Stimulated activated naive B cell treated with anti-CD40 and anti-IgM and Interleukin-4, amounts not matched to agents 10 μg/mL and 1 μg/mL and 100 μg/mL, for 72 hours (primary cell): ENCODE measurements around the gene EPB41L4B.

Source experiments
- ATAC-seq, 2 donors: fragments of 150-1000 bp; cut with Tn5 transposase; replicated peaks; 2 replicates each; pipeline ENCODE4 v1.10.0; 2021; ENCODE audit warnings: moderate library complexity in 1 of 2
- DNase-seq: peaks from one replicate; pipeline ENCODE4 v3.0.0; 2021
- H3K27ac Mint-ChIP-seq: one replicate; pipeline ENCODE4 v1.8.0; 2022; ENCODE audit warnings: mild to moderate bottlenecking, mixed read lengths
- H3K27me3 Mint-ChIP-seq, 2 donors: one replicate each; pipeline ENCODE4 v1.8.0; 2022; ENCODE audit warnings: mixed read lengths in 2 of 2
- H3K36me3 Mint-ChIP-seq, 2 donors: one replicate each; pipeline ENCODE4 v1.8.0; 2022; ENCODE audit warnings: mixed read lengths in 2 of 2, mild to moderate bottlenecking in 1 of 2
- H3K4me1 Mint-ChIP-seq, 2 donors: one replicate each; pipeline ENCODE4 v1.8.0; 2022; ENCODE audit warnings: mixed read lengths in 2 of 2, mild to moderate bottlenecking in 1 of 2
- H3K4me3 Mint-ChIP-seq, 2 donors: one replicate each; pipeline ENCODE4 v1.8.0; 2022; ENCODE audit warnings: mild to moderate bottlenecking in 2 of 2, mixed read lengths in 2 of 2, moderate library complexity in 1 of 2
- H3K9me3 Mint-ChIP-seq, 2 donors: one replicate each; pipeline ENCODE4 v1.8.0; 2022; ENCODE audit warnings: mixed read lengths in 2 of 2, mild to moderate bottlenecking in 1 of 2

EPB41L4B gene

DNA sequence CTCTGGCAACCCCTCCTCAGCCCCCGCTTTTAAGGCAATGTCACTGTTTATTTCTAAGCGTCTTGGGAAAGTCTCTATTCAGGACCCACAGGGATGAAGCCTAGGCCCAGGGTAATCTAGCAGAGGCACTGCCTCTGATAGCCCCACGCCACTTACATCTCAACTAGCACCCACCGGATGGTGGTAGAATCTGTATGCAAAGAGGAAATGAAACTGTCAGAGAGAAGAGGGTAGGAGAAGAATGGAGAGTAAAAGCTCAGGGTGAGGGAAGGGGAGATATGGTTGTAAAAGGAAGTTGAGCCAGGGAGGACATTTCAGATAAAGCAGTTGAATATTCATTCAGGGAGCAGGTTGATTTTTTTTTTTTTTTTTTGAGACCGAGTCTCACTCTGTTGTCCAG lies 156.8 kb downstream of the EPB41L4B start:
- H3K4me3 Mint-ChIP-seq: no peak overlapping the region
- H3K9me3 Mint-ChIP-seq: peaks cover 0 to 6% of the 10 kb centered on the region in 2 donors
- ATAC-seq (peak; percentile 78 to 83), DNase-seq (no peak)
- H3K36me3 Mint-ChIP-seq: peaks cover 0 to 2% of the 10 kb centered on the region in 2 donors
- peaks cover 9 to 14% of the 10 kb centered on the region in 2 donors for H3K4me1 Mint-ChIP-seq
- H3K27me3 Mint-ChIP-seq: peaks cover 40 to 67% of the 10 kb centered on the region in 2 donors
- H3K27ac Mint-ChIP-seq: no peak overlapping the region

DNA sequence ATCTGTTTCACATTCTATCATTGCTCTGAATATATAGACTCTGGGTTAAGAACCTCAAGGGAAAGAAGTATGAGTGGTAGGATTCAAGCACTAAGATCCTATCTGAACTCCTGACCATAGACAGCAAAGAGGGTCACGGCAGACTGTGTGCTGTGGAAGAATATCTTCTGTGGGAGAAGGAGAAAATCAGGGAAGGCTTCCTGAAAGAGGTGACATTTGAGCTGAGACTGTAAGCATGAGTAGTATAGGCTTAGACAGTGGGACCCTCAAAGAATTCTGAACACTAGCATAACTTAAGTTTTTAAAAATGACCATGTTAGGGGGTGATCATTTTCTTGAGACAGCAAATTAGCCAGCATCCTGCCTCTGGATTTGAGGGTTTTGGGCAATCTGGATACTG lies 157.7 kb downstream of the EPB41L4B start:
- ATAC-seq (no peak), DNase-seq (no peak)
- Mint-ChIP-seq H3K27me3 (peaks cover 40 to 65% of the 10 kb centered on the region in 2 donors), H3K9me3 (peaks cover 0 to 8% of the 10 kb centered on the region in 2 donors), H3K36me3 (peaks cover 0 to 2% of the 10 kb centered on the region in 2 donors), H3K27ac (no peak overlapping the region), H3K4me3 (no peak overlapping the region), H3K4me1 (peaks cover 9 to 14% of the 10 kb centered on the region in 2 donors)

DNA sequence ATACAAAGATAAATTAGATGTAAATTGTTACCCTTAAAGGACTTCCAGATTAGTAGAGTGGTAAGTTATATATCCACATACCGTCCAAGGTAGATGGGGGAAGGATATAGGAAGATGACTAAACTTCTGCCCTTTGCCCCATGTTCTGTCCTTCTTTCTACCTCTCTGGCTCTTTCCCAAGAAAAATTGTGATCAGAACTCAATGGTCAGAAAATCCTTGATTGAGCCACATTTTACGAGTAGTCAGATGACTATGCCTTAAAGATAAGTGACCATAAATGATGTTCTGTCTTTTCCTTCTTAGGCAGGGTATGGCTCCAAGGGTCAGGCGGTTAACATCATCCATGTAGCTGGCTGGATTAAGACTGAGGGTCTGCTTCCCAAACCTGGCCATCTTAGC lies 158.2 kb downstream of the EPB41L4B start:
- ATAC-seq (no peak), DNase-seq (no peak)
- Mint-ChIP-seq H3K4me1 (peaks cover 9 to 14% of the 10 kb centered on the region in 2 donors), H3K4me3 (no peak overlapping the region), H3K36me3 (peaks cover 0 to 2% of the 10 kb centered on the region in 2 donors), H3K27me3 (peaks cover 39 to 64% of the 10 kb centered on the region in 2 donors), H3K9me3 (peaks cover 0 to 8% of the 10 kb centered on the region in 2 donors), H3K27ac (no peak overlapping the region)

DNA sequence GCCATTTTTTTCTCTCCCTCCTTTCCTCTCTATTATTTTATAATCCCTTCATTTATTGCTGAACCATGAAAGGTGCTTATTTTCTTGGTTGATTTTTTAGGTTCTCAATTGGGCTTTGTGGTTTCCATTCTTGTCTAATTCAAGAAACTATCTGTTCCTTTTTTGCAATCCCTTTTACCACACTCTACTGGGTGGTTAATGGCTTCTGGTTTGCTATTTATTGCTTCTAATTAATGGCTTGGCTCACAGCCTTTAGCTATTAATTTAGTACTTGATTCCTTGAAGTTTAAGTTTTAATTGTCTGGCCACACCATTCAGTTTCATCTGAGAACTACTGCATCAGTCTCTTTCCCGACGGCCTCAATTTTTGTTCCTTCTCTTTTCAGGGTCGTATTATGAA lies 159.4 kb downstream of the EPB41L4B start:
- Mint-ChIP-seq H3K4me3 (no peak overlapping the region), H3K36me3 (no peaks in the 10 kb centered on the region), H3K4me1 (peaks cover 5 to 8% of the 10 kb centered on the region in 2 donors), H3K27me3 (peaks cover 32 to 62% of the 10 kb centered on the region in 2 donors), H3K27ac (no peak overlapping the region), H3K9me3 (peaks cover 0 to 8% of the 10 kb centered on the region in 2 donors)
- ATAC-seq (no peak), DNase-seq (no peak)

DNA sequence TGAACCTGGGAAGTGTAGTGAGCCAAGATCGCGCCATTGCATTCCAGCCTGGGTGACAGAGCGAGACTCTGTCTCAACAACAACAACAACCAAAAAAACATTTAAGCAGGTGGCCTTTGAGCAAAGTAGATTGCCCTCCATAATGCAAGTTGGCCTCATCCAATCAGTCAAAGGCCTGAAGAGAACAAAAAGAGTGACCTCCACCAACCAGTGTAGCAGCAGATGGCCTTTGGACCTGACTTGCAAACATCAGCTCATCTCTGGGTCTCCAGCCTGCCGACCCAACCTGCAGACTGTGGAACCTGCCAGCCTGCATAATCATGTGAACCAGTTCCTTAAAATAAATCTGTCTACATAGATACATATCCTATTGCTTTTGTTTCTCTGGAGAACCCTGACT lies 161.3 kb downstream of the EPB41L4B start:
- no peak for ATAC-seq
- Mint-ChIP-seq H3K27me3 (peaks cover 24 to 51% of the 10 kb centered on the region in 2 donors), H3K4me3 (no peak overlapping the region)

DNA sequence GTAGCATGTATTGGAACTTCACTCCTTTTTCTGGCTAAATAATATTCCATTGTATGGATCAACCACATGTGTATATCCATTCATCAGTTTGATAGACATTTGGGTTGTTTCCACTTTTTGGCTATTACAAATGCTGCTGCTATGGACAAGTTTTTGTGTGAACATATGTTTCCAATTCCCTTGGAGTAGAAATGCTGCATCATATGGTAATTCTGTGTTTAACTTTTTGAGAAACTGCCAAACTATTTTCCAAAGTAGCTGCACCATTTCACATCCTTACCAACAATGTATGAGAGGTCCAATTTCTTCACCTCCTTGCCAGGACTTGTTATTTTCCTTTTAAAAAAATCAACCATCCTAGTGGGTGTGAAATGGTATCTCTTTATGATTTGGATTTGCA lies 162.2 kb downstream of the EPB41L4B start:
- H3K36me3 Mint-ChIP-seq: no peaks in the 10 kb centered on the region
- H3K27ac Mint-ChIP-seq: no peak overlapping the region
- ATAC-seq: no peak
- peaks cover 0 to under 1% of the 10 kb centered on the region in 2 donors for H3K4me1 Mint-ChIP-seq
- no peak overlapping the region for H3K4me3 Mint-ChIP-seq
- DNase-seq: no peak
- peaks cover 20 to 44% of the 10 kb centered on the region in 2 donors for H3K27me3 Mint-ChIP-seq
- H3K9me3 Mint-ChIP-seq: peaks cover 6 to 8% of the 10 kb centered on the region in 2 donors

More for the DNA sequence above, 161.3 kb downstream of the EPB41L4B start:
- Mint-ChIP-seq H3K27ac (no peak overlapping the region), H3K36me3 (no peaks in the 10 kb centered on the region), H3K9me3 (peaks cover 0 to 8% of the 10 kb centered on the region in 2 donors), H3K4me1 (peaks cover 5 to 8% of the 10 kb centered on the region in 2 donors)
- no peak for DNase-seq

DNA sequence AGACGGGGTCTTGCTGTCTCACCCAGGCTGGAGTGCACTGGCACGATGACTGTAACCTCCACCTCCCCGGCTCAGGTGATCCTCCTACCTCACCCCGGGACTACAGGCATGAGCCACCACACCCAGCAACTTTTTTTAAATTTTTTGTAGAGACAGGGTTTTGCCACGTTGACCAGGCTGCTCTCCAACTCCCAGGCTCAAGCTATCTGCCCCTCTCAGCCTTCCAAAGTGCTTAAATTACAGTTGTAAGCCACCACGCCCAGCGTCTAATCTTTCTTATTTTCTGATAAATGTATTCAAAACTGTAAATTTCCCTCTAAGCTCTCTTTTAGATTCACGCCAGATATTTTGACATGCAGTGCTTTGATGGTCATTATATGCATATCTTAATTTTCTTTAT lies 164.2 kb downstream of the EPB41L4B start:
- Mint-ChIP-seq H3K27me3 (peaks cover 20 to 40% of the 10 kb centered on the region in 2 donors), H3K36me3 (no peaks in the 10 kb centered on the region), H3K27ac (no peak overlapping the region), H3K4me3 (no peak overlapping the region), H3K4me1 (no peaks in the 10 kb centered on the region), H3K9me3 (peaks cover 8 to 9% of the 10 kb centered on the region in 2 donors)
- DNase-seq (no peak), ATAC-seq (no peak)

DNA sequence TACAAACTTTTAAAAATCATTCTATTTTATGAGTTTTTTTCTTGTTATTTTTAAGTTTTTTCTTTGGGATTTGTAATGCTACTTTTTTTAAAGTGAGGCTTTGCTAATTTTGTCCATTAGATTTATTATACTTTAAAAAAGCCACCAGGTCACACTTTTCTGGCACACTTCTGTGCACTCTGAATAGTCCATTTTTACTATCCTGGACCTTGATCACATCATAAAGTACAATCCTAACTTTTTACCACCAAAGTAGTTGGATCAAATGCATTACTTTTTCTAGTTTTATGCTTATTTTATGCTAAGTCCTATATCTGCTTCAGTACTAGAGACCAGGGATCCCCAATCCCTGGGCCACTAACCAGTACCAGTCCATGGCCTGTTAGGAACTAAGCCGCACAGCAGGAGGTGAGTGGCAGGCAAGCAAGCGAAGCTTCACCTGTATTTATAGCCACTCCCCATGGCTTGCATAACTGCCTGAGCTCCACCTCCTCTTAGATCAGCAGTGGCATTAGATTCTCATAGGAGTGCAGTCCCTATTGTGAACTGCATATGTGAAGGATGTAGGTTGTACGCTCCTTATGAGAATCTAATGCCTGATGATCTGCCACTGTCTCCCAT lies 169.8 kb downstream of the EPB41L4B start:
- Mint-ChIP-seq H3K27ac (no peak overlapping the region), H3K4me3 (no peak overlapping the region), H3K4me1 (no peaks in the 10 kb centered on the region), H3K27me3 (peaks cover 6 to 11% of the 10 kb centered on the region in 2 donors), H3K9me3 (peaks cover 4 to 9% of the 10 kb centered on the region in 2 donors), H3K36me3 (no peaks in the 10 kb centered on the region)
- ATAC-seq (no peak), DNase-seq (no peak)

DNA sequence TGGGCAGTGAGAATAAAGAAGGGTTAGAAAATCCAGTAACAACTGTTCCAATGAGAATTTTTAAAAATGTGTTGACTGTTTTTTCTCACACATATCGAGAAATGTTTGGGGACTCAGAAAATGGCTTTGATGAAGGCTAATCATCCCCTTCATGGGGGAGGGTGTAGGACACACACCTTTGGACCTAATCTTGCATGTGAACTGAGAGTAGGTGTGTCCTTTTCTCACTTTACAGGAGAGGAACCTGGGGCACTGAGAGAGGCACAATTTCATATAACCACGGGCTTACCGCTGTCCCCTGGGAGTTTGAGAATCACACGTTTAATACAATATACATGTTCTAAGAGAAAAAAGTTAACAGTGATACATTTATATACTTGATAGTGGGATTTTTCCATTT lies 171.1 kb downstream of the EPB41L4B start:
- Mint-ChIP-seq H3K4me1 (no peaks in the 10 kb centered on the region), H3K27ac (peak overlapping the region; percentile 37)
- ATAC-seq: no peak

DNA sequence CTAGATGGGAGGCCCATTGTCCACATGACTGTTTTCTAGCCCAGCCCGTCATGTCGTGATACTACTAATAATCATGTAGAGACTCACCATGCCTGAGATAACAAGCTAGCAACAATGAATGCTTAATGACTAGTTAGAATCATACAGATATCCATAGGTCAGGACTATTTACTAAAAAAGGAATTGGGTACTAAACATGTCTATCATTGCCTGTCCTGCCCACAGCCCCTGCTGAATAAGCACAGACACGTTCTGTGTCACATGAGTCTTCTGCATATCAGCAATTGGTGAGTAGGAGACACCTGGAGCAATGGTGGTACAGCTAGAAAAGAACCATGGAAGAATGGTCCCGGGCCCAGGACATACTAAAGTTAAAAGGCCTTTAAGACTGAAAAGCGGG lies 171.8 kb downstream of the EPB41L4B start:
- DNase-seq: no peak
- no peaks in the 10 kb centered on the region for H3K36me3 Mint-ChIP-seq
- H3K4me1 Mint-ChIP-seq: no peaks in the 10 kb centered on the region
- H3K27me3 Mint-ChIP-seq: peaks cover 17 to 19% of the 10 kb centered on the region in 2 donors
- ATAC-seq: no peak
- no peak overlapping the region for H3K4me3 Mint-ChIP-seq
- no peak overlapping the region for H3K27ac Mint-ChIP-seq
- peaks cover 0 to 8% of the 10 kb centered on the region in 2 donors for H3K9me3 Mint-ChIP-seq

More for the DNA sequence above, 171.1 kb downstream of the EPB41L4B start:
- no peaks in the 10 kb centered on the region for H3K36me3 Mint-ChIP-seq
- H3K27me3 Mint-ChIP-seq: peaks cover 11 to 17% of the 10 kb centered on the region in 2 donors
- H3K9me3 Mint-ChIP-seq: peaks cover 4 to 9% of the 10 kb centered on the region in 2 donors
- no peak overlapping the region for H3K4me3 Mint-ChIP-seq
- no peak for DNase-seq

DNA sequence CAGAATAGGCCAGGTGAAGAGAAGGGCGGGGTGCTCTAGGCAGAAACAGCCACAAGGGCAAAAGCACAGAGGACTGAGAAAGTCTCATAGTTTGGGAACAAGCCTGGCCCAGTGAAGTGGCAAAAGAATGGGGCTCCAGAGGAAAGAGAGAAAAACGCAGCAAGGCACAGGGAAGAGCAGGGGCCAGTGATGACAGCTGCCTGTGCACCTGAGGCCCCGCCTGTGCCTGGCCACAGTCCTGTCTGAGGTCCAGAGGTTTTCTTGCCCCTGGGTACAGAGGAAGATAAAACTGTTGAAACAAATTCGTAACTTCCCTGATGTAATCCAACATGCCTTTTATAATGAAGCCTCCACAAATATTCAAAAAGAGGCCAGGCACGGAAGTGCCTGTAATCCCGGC lies 175.8 kb downstream of the EPB41L4B start:
- Mint-ChIP-seq H3K27me3 (peaks cover 20 to 27% of the 10 kb centered on the region in 2 donors), H3K4me1 (peaks cover 0 to 2% of the 10 kb centered on the region in 2 donors), H3K9me3 (no peaks in the 10 kb centered on the region), H3K4me3 (no peak overlapping the region), H3K36me3 (no peaks in the 10 kb centered on the region), H3K27ac (no peak overlapping the region)
- ATAC-seq: no peak
- DNase-seq: no peak

DNA sequence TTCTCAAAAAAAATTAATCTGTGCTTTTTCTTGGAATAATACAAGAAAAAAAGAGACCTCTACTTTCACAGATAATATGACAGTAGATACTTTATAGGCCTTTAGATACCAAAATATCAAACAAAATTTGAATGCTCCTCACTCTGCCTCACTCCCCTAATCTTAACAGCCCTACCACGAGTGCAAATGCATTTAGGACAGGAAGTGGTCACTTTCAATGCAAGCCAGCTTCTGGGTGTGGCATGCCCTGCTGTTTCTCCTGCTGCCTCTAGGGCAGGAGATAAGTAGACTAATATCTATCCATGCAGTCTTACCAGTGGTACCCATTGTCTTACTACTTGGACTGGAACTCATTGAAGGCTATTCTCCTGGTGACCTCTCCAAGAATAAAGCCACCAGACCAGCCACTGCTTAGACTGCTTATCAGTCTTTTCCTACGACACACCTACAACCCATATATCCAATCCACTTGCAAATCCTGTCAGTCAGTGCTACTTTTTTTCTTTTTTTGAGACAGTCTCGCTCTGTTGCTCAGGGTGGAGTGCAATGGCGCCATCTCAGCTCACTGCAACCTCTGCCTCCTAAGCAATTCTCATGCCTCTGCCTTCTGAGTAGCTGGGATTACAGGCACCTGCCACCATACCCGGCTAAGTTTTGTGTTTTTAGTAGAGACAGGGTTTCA lies 176.8 kb downstream of the EPB41L4B start:
- no peaks in the 10 kb centered on the region for H3K36me3 Mint-ChIP-seq
- peaks cover 0 to 2% of the 10 kb centered on the region in 2 donors for H3K4me1 Mint-ChIP-seq
- DNase-seq (no peak), ATAC-seq (peak; percentile 85 to 91)
- H3K27ac Mint-ChIP-seq: no peak overlapping the region
- no peak overlapping the region for H3K4me3 Mint-ChIP-seq
- H3K9me3 Mint-ChIP-seq: no peaks in the 10 kb centered on the region
- H3K27me3 Mint-ChIP-seq: peaks cover 20 to 27% of the 10 kb centered on the region in 2 donors

DNA sequence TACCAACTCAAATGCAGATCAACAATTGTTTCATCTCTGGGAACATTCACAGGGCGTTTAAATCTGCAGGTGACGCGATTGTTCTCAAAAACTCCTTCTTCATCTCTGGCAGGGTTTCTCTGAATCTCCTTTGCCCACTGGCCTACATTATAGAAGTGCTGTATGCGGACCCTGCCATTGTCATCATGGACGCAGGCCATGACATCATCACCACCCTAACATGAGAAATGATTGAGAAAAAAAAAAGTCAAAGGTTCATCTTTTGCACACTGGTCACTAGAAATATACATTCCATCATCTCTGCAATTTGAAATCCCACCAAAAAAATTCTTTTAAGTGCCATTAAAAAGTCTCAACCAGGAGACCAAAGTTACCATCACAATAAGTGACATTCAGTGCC lies 179.5 kb downstream of the EPB41L4B start:
- H3K4me1 Mint-ChIP-seq: peaks cover 0 to 2% of the 10 kb centered on the region in 2 donors
- DNase-seq (no peak), ATAC-seq (no peak)
- no peak overlapping the region for H3K4me3 Mint-ChIP-seq
- H3K27me3 Mint-ChIP-seq: peaks cover 14 to 22% of the 10 kb centered on the region in 2 donors
- H3K9me3 Mint-ChIP-seq: no peaks in the 10 kb centered on the region
- no peaks in the 10 kb centered on the region for H3K36me3 Mint-ChIP-seq
- no peak overlapping the region for H3K27ac Mint-ChIP-seq

DNA sequence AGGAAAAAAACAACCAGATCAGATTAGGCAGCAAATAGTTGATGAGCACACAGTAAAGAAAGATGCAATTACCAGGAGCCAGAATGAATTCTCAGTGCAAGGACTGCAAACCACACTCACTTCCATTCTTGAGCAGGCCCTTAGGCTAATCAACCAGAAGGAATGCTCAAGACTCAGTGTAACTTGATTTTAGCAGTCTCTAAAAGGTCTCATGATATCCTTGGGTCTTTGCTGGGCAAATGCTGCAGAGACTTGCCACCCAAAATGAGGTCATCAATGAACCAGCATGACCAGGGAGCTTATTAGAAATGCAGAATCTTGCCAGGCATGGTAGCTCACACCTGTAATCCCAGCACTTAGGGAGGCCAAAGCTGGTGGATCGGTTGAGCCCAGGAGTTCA lies 181.0 kb downstream of the EPB41L4B start:
- no peaks in the 10 kb centered on the region for H3K36me3 Mint-ChIP-seq
- H3K4me3 Mint-ChIP-seq: no peak overlapping the region
- ATAC-seq: no peak
- no peak for DNase-seq
- H3K9me3 Mint-ChIP-seq: no peaks in the 10 kb centered on the region
- H3K27ac Mint-ChIP-seq: no peak overlapping the region
- peaks cover 0 to 2% of the 10 kb centered on the region in 2 donors for H3K4me1 Mint-ChIP-seq
- H3K27me3 Mint-ChIP-seq: peaks cover 10 to 16% of the 10 kb centered on the region in 2 donors

DNA sequence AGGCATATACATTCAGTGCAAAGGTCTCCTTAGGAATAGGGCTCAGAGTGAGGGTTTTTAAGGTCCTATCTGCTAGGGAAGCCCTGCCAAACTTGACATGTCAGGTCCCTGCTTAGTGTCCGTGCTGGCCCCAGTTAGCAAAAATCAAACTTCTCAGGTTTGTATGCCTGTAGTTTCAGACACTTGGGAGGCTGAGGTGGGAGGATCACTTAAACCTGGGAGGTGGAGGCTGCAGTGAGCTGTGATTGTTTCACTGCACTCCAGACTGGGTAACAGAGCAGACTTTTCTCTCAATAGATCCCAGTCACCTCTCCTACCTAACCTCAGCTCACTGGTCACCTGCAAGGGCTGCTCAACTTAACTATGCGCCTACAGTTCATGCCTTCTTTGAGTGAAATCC lies 182.4 kb downstream of the EPB41L4B start:
- DNase-seq (no peak), ATAC-seq (no peak)
- H3K9me3 Mint-ChIP-seq: no peaks in the 10 kb centered on the region
- no peaks in the 10 kb centered on the region for H3K36me3 Mint-ChIP-seq
- H3K4me1 Mint-ChIP-seq: no peaks in the 10 kb centered on the region
- H3K4me3 Mint-ChIP-seq: no peak overlapping the region
- no peak overlapping the region for H3K27ac Mint-ChIP-seq
- H3K27me3 Mint-ChIP-seq: peaks cover 0 to 9% of the 10 kb centered on the region in 2 donors
